Small intestine (tissue), 7 donors: ENCODE measurements around the gene VPS50. TPM values are rescaled to one million over a fixed set of nuclear protein-coding genes. Genes with fewer than 3 reads are reported as not detected.
A peak's percentile ranks its signal among the peaks of the same experiment; 100 is the strongest.

Source experiments
- DNase-seq, 2 donors: peaks; one replicate each; pipeline versions ENCODE4 v3.0.0 to v3.0.0-alpha.2; 2013
- FAIRE-seq: peaks from 2 replicates; lab custom pipeline; 2012; peaks lifted over from hg19 to GRCh38; lab: Jason Lieb, UNC
- H3K27ac ChIP-seq, 3 donors: one replicate each; pipeline ENCODE4 v1.5.1; 2013; ENCODE audit warnings: low read length in 2 of 3, mild to moderate bottlenecking in 2 of 3, control low read depth in 1 of 3, inconsistent platforms in 1 of 3, low read depth in 1 of 3, moderate library complexity in 1 of 3
- H3K27me3 ChIP-seq, 3 donors: one replicate each; pipeline ENCODE4 v1.6.1; 2013; ENCODE audit warnings: low read length in 3 of 3, inconsistent platforms in 1 of 3; ENCODE audit not compliant: control insufficient read depth in 3 of 3, insufficient read depth in 3 of 3
- H3K36me3 ChIP-seq, 3 donors: one replicate each; pipeline ENCODE4 v1.6.1; 2013; ENCODE audit warnings: low read length in 3 of 3, inconsistent platforms in 1 of 3, low read depth in 1 of 3, mild to moderate bottlenecking in 1 of 3, moderate library complexity in 1 of 3; ENCODE audit not compliant: control insufficient read depth in 3 of 3, insufficient read depth in 2 of 3
- H3K4me1 ChIP-seq, 3 donors: one replicate each; pipeline ENCODE4 v1.6.1; 2013; ENCODE audit warnings: low read length in 2 of 3, inconsistent platforms in 1 of 3, low read depth in 1 of 3, mild to moderate bottlenecking in 1 of 3, moderate library complexity in 1 of 3; ENCODE audit not compliant: control insufficient read depth in 3 of 3, insufficient read depth in 2 of 3
- H3K4me3 ChIP-seq, 3 donors: one replicate each; pipeline ENCODE4 v1.5.1; 2013; ENCODE audit warnings: low read length in 3 of 3, control low read depth in 1 of 3, inconsistent platforms in 1 of 3, low read depth in 1 of 3, mild to moderate bottlenecking in 1 of 3, moderate library complexity in 1 of 3
- H3K9me3 ChIP-seq, 2 donors: one replicate each; pipeline ENCODE4 v1.6.1; 2013; ENCODE audit warnings: low read depth in 1 of 2, low read length in 1 of 2; ENCODE audit not compliant: control insufficient read depth in 2 of 2, insufficient read depth in 1 of 2
- WGBS, 3 donors: extraction: QIAGEN DNeasy Blood & Tissue Kit; methylation state at CpG; one replicate each; pipeline ENCODE4 v1.1.7; 2013; 5-methylcytosine and 5-hydroxymethylcytosine counted together
- polyA plus RNA-seq, 4 donors: library from polyadenylated mRNA; stranded (reverse) in 3 of 4; unstranded in 1 of 4; fragments of 200-250 nt in 3 of 4; fragments of 120-200 nt in 1 of 4; gene quantifications; one replicate each; pipeline versions ENCODE4 v1.2.1 to v1.2.3, GENCODE V29; 2013
- donor health status: healthy with polysubstance abuse.
- donor health status: control.
- donor health status: control.
- donor health status: Bipolar disorder and iron deficiency.
- donor health status: healthy.

The VPS50 gene
- polyA plus RNA-seq, 4 donors = 4.9 to 20.7 (median 9.0) TPM

GRCh38 chr7:93249491-93250148 lies 17.5 kb downstream of the VPS50 start:
- no peak for FAIRE-seq

GRCh38 chr7:93258661-93259060 lies 26.5 kb downstream of the VPS50 start:
- H3K4me3 ChIP-seq = no peak overlapping the region
- FAIRE-seq (no peak), DNase-seq (no peak)
- no peaks in the 10 kb centered on the region for H3K4me1 ChIP-seq
- peaks cover 0 to 11% (median 4%) of the 10 kb centered on the region in 3 donors for H3K36me3 ChIP-seq
- H3K9me3 ChIP-seq = no peaks in the 10 kb centered on the region
- no peak overlapping the region for H3K27ac ChIP-seq
- H3K27me3 ChIP-seq = no peaks in the 10 kb centered on the region

More at GRCh38 chr7:93249491-93250148, 17.5 kb downstream of the VPS50 start:
- Histone ChIP-seq H3K4me1 (no peaks in the 10 kb centered on the region), H3K9me3 (no peaks in the 10 kb centered on the region), H3K36me3 (peaks cover 0 to 4% (median 4%) of the 10 kb centered on the region in 3 donors), H3K27ac (no peak overlapping the region), H3K27me3 (no peaks in the 10 kb centered on the region), H3K4me3 (no peak overlapping the region)
- 80 to 88% (median 84%) methylated on average over 5 of the region's 5 CpGs for WGBS, 3 donors
- peak in 1 of 2 donors; percentile 21 for DNase-seq

GRCh38 chr7:93262535-93262934 lies 30.4 kb downstream of the VPS50 start:
- Histone ChIP-seq H3K27me3 (no peaks in the 10 kb centered on the region), H3K4me3 (no peak overlapping the region), H3K4me1 (no peaks in the 10 kb centered on the region), H3K36me3 (peaks cover 0 to 6% (median 2%) of the 10 kb centered on the region in 3 donors), H3K27ac (no peak overlapping the region), H3K9me3 (no peaks in the 10 kb centered on the region)
- WGBS, 3 donors = 97 to 100% (median 100%) methylated on average over 1 of the region's 1 CpG
- FAIRE-seq (no peak), DNase-seq (no peak)

- DNase-seq = no peak
- H3K4me1 ChIP-seq = no peaks in the 10 kb centered on the region
- H3K9me3 ChIP-seq = no peaks in the 10 kb centered on the region
- H3K27ac ChIP-seq = no peak overlapping the region
- H3K36me3 ChIP-seq = peaks cover 2 to 6% (median 6%) of the 10 kb centered on the region in 3 donors
- H3K27me3 ChIP-seq = no peaks in the 10 kb centered on the region
- no peak overlapping the region for H3K4me3 ChIP-seq
- no peak for FAIRE-seq
- 85 to 92% (median 91%) methylated on average over 4 of the region's 4 CpGs for WGBS, 3 donors
Measured at GRCh38 chr7:93265220-93265619, 33.1 kb downstream of the VPS50 start.

- WGBS, 3 donors = 91 to 97% (median 94%) methylated on average over 1 of the region's 1 CpG
- Histone ChIP-seq H3K36me3 (peaks cover 0 to 8% (median 7%) of the 10 kb centered on the region in 3 donors), H3K4me3 (no peak overlapping the region), H3K27me3 (no peaks in the 10 kb centered on the region), H3K9me3 (no peaks in the 10 kb centered on the region), H3K27ac (no peak overlapping the region), H3K4me1 (no peaks in the 10 kb centered on the region)
- FAIRE-seq (no peak), DNase-seq (no peak)
Measured at GRCh38 chr7:93279541-93279940, 47.4 kb downstream of the VPS50 start.

- DNase-seq (no peak), FAIRE-seq (no peak)
- Histone ChIP-seq H3K9me3 (no peaks in the 10 kb centered on the region), H3K36me3 (peaks cover 0 to 4% (median 0%) of the 10 kb centered on the region in 3 donors), H3K27ac (no peak overlapping the region), H3K4me3 (no peak overlapping the region), H3K27me3 (no peaks in the 10 kb centered on the region), H3K4me1 (no peaks in the 10 kb centered on the region)
- 38 to 63% (median 46%) methylated on average over 1 of the region's 1 CpG for WGBS, 3 donors
Measured at GRCh38 chr7:93284908-93285307, 52.7 kb downstream of the VPS50 start.

GRCh38 chr7:93293229-93293628 lies 61.1 kb downstream of the VPS50 start:
- Histone ChIP-seq H3K4me3 (no peak overlapping the region), H3K9me3 (no peaks in the 10 kb centered on the region), H3K4me1 (no peaks in the 10 kb centered on the region), H3K36me3 (peaks cover 0 to 4% (median 4%) of the 10 kb centered on the region in 3 donors), H3K27me3 (no peaks in the 10 kb centered on the region), H3K27ac (no peak overlapping the region)
- FAIRE-seq (no peak), DNase-seq (no peak)
- WGBS, 3 donors = 65 to 76% (median 75%) methylated on average over 2 of the region's 2 CpGs

GRCh38 chr7:93298206-93298605 lies 66.0 kb downstream of the VPS50 start:
- Histone ChIP-seq H3K27me3 (no peaks in the 10 kb centered on the region), H3K27ac (no peak overlapping the region), H3K36me3 (peaks cover 0 to 7% (median 1%) of the 10 kb centered on the region in 3 donors), H3K4me3 (no peak overlapping the region), H3K4me1 (no peaks in the 10 kb centered on the region), H3K9me3 (no peaks in the 10 kb centered on the region)
- FAIRE-seq (no peak), DNase-seq (no peak)
- 96 to 100% (median 96%) methylated on average over 1 of the region's 1 CpG for WGBS, 3 donors

- FAIRE-seq = no peak
- no peak overlapping the region for H3K27ac ChIP-seq
- no peaks in the 10 kb centered on the region for H3K9me3 ChIP-seq
- no peaks in the 10 kb centered on the region for H3K4me1 ChIP-seq
- 86 to 93% (median 88%) methylated on average over 2 of the region's 2 CpGs for WGBS, 3 donors
- no peaks in the 10 kb centered on the region for H3K27me3 ChIP-seq
- H3K36me3 ChIP-seq = peaks cover 0 to 7% (median 1%) of the 10 kb centered on the region in 3 donors
- DNase-seq = no peak
- H3K4me3 ChIP-seq = no peak overlapping the region
Measured at GRCh38 chr7:93298671-93299070, 66.5 kb downstream of the VPS50 start.
